Neural cell (in vitro differentiated cells): ENCODE results near the gene C5orf46. TPM values are rescaled to one million over a fixed set of nuclear protein-coding genes. Genes with fewer than 3 reads are reported as not detected.

Experiments
- H2AFZ ChIP-seq: fragments of 200-600, 300-800 bp; sonication (generic), shearing (Covaris generic); 2 replicates; pipeline ENCODE4 v1.6.0; 2014; ENCODE audit warnings: low read depth, mild to moderate bottlenecking, antibody characterized with exemption, low read length, moderate library complexity
- H3F3A ChIP-seq: fragments of 200-600 bp; shearing (Covaris generic); 2 replicates; pipeline ENCODE4 v1.6.1; 2016; ENCODE audit warnings: mild to moderate bottlenecking, moderate library complexity, mixed read lengths, antibody characterized with exemption, low read length; ENCODE audit not compliant: insufficient read depth, poor library complexity, severe bottlenecking
- H3K27ac ChIP-seq: fragments of 200-600, 300-800 bp; sonication (generic), shearing (Covaris generic); 2 replicates; pipeline ENCODE4 v1.5.1; 2014; ENCODE audit warnings: mild to moderate bottlenecking, low read length, moderate library complexity
- H3K27me3 ChIP-seq: fragments of 300-800, 200-600 bp; sonication (generic), shearing (Covaris generic); 2 replicates; pipeline ENCODE4 v1.6.0; 2014; ENCODE audit warnings: mild to moderate bottlenecking, low read depth, low read length, moderate library complexity; ENCODE audit not compliant: insufficient read depth
- H3K36me3 ChIP-seq: fragments of 300-800, 200-600 bp; sonication (generic), shearing (Covaris generic); 2 replicates; pipeline ENCODE4 v1.5.1; 2014; ENCODE audit warnings: mild to moderate bottlenecking, antibody characterized with exemption, low read length, moderate library complexity; ENCODE audit not compliant: insufficient read depth
- H3K4me2 ChIP-seq: fragments of 300-800, 200-600 bp; sonication (generic), shearing (Covaris generic); 2 replicates; pipeline ENCODE4 v1.6.0; 2014; ENCODE audit warnings: mild to moderate bottlenecking, low read length
- H3K4me3 ChIP-seq: fragments of 300-800, 200-600 bp; sonication (generic), shearing (Covaris generic); 2 replicates; pipeline ENCODE4 v1.5.1; 2014; ENCODE audit warnings: mild to moderate bottlenecking, low read length, moderate library complexity
- H3K79me2 ChIP-seq: fragments of 200-600 bp; shearing (Covaris generic); replicated peaks from 2 replicates; pipeline ENCODE4 v1.6.0; 2014; ENCODE audit warnings: mild to moderate bottlenecking, low read length, moderate library complexity; ENCODE audit not compliant: insufficient read depth
- H3K9ac ChIP-seq: fragments of 300-800, 200-600 bp; sonication (generic), shearing (Covaris generic); 2 replicates; pipeline ENCODE4 v1.6.1; 2016; ENCODE audit warnings: mild to moderate bottlenecking, low read length, mixed read lengths
- H3K9me2 ChIP-seq: fragments of 200-600 bp; shearing (Covaris generic); 2 replicates; pipeline ENCODE4 v1.6.1; 2016; ENCODE audit warnings: mild to moderate bottlenecking, low read length, mixed read lengths; ENCODE audit not compliant: insufficient read depth
- H3K9me3 ChIP-seq: fragments of 200-600, 300-800 bp; sonication (generic), shearing (Covaris generic); 2 replicates; pipeline ENCODE4 v1.6.1; 2016; ENCODE audit warnings: mild to moderate bottlenecking, mixed run types, low read length, moderate library complexity, mixed read lengths
- H4K20me1 ChIP-seq: fragments of 200-600 bp; shearing (Covaris generic); 2 replicates; pipeline ENCODE4 v1.6.1; 2016; ENCODE audit warnings: mild to moderate bottlenecking, mixed run types; ENCODE audit not compliant: insufficient read depth
- EP300 ChIP-seq: fragments of 450-650 bp; conservative IDR thresholded peaks from 2 replicates; pipeline ENCODE4 v1.6.1; 2014; ENCODE audit warnings: antibody characterized with exemption, mild to moderate bottlenecking, moderate library complexity; ENCODE audit not compliant: poor library complexity, severe bottlenecking
- EZH2 ChIP-seq: fragments of 200-600, 300-800 bp; shearing (Covaris generic), sonication (generic); IDR thresholded peaks from 2 replicates; pipeline ENCODE4 v1.6.1; 2014; ENCODE audit warnings: antibody characterized with exemption, low read length, borderline replicate concordance, mild to moderate bottlenecking; ENCODE audit not compliant: insufficient read depth, poor library complexity, severe bottlenecking
- MXI1 ChIP-seq: fragments of 450-650 bp; conservative IDR thresholded peaks from 2 replicates; pipeline ENCODE4 v1.6.1; 2014; ENCODE audit warnings: antibody characterized with exemption, mild to moderate bottlenecking; ENCODE audit not compliant: poor library complexity, severe bottlenecking
- POLR2AphosphoS5 ChIP-seq: IDR thresholded peaks from 2 replicates; pipeline ENCODE4 v1.6.1; 2012
- RAD21 ChIP-seq: fragments of 450-650 bp; conservative IDR thresholded peaks from 2 replicates; pipeline ENCODE4 v1.6.1; 2014; ENCODE audit warnings: antibody characterized with exemption, mild to moderate bottlenecking, moderate library complexity
- SMC3 ChIP-seq: fragments of 450-650 bp; conservative IDR thresholded peaks from 2 replicates; pipeline ENCODE4 v1.6.1; 2014; ENCODE audit warnings: antibody characterized with exemption, mild to moderate bottlenecking, moderate library complexity; ENCODE audit not compliant: poor library complexity
- TAF1 ChIP-seq: IDR thresholded peaks from 2 replicates; pipeline ENCODE4 v1.6.1; 2012; ENCODE audit warnings: low read depth
- polyA plus RNA-seq: library from polyadenylated mRNA; depleted of rRNA; stranded (reverse); fragments of >200 nt; gene quantifications from 2 replicates; pipeline ENCODE4 v1.2.3, GENCODE V29; 2014
- TF ChIP-seq, protein P1 (sequence below): fragments of 450-650 bp; IDR thresholded peaks from 2 replicates; pipeline ENCODE4 v1.5.1; 2014; ENCODE audit warnings: antibody characterized with exemption, mild to moderate bottlenecking, moderate library complexity; ENCODE audit not compliant: poor library complexity, severe bottlenecking
- TF ChIP-seq, protein P2 (sequence below): IDR thresholded peaks from 2 replicates; pipeline ENCODE4 v1.6.1; 2012; ENCODE audit warnings: borderline replicate concordance

The C5orf46 gene
- polyA plus RNA-seq, 1 donor from 2014 or later = not detected

DNA sequence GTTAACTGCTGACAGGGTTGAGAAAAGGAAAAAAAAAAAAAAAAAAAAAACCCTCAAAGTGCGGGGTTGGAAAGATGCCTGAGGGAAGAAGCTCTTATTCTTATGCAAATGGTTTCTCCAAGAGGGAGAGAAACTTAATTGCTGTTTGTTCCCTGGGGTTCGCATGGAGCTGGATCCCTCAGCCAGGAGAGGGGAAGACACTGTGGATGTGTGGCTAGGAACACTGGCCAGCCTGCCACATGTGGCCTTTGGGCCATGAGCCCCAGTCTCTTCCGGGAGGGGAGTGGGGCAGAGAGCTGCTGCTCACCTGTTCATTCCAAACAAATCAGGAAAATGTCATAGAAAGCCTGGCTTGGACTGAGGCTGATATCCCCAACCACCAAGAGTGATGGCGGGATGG, 37.2 kb downstream of the C5orf46 start:
- H4K20me1 ChIP-seq = no peaks in the 10 kb centered on the region
- H3K27me3 ChIP-seq = no peaks in the 10 kb centered on the region
- no peaks in the 10 kb centered on the region for H3K9me3 ChIP-seq
- H3K4me2 ChIP-seq = no peak overlapping the region
- H3K4me3 ChIP-seq = no peak overlapping the region
- TF ChIP-seq EZH2 (no peak), TAF1 (no peak), RAD21 (no peak), SMC3 (no peak), POLR2AphosphoS5 (no peak), MXI1 (no peak)
- TF ChIP-seq, protein P1, sequence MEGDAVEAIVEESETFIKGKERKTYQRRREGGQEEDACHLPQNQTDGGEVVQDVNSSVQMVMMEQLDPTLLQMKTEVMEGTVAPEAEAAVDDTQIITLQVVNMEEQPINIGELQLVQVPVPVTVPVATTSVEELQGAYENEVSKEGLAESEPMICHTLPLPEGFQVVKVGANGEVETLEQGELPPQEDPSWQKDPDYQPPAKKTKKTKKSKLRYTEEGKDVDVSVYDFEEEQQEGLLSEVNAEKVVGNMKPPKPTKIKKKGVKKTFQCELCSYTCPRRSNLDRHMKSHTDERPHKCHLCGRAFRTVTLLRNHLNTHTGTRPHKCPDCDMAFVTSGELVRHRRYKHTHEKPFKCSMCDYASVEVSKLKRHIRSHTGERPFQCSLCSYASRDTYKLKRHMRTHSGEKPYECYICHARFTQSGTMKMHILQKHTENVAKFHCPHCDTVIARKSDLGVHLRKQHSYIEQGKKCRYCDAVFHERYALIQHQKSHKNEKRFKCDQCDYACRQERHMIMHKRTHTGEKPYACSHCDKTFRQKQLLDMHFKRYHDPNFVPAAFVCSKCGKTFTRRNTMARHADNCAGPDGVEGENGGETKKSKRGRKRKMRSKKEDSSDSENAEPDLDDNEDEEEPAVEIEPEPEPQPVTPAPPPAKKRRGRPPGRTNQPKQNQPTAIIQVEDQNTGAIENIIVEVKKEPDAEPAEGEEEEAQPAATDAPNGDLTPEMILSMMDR = no peak
- no peaks in the 10 kb centered on the region for H3F3A ChIP-seq
- H3K79me2 ChIP-seq = no peaks in the 10 kb centered on the region
- no peaks in the 10 kb centered on the region for H3K36me3 ChIP-seq
- H2AFZ ChIP-seq = no peak overlapping the region
- H3K9me2 ChIP-seq = no peaks in the 10 kb centered on the region
- H3K9ac ChIP-seq = no peak overlapping the region
- H3K27ac ChIP-seq = no peak overlapping the region

DNA sequence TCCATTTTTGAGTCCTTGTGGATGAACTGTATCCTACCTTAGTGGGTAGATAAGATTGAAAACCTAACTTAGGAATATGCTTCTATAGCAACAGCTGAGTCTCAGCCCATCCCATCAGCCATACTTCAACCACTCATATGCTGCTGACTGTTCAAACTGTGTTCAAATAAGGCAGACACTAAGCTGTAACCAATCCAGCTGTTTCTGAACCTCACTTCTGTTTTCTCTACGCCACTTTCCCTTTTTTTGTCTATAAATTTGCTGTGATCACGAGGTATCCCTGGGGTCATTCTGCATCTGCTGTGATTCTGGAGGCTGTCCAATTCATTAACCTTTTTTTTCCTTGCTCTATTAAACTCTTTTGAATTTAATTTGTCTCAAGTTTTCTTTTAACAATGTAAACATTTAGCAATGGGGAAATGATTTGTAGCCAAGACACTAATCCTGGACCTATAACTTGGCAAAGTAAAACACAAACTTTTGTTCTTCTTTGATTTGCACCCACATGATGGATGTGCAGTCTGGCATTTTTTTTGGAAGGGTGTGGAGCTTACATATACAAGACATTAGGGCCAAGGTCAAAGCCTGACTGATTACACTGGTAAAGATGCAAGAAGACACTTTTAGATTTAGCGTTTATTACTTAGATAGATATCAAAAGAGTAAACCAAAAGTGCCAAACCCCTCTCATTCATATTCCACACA, 42.7 kb downstream of the C5orf46 start:
- TF ChIP-seq RAD21 (no peak), MXI1 (no peak), EP300 (no peak), POLR2AphosphoS5 (no peak), TAF1 (no peak), SMC3 (no peak)
- TF ChIP-seq, protein P2, sequence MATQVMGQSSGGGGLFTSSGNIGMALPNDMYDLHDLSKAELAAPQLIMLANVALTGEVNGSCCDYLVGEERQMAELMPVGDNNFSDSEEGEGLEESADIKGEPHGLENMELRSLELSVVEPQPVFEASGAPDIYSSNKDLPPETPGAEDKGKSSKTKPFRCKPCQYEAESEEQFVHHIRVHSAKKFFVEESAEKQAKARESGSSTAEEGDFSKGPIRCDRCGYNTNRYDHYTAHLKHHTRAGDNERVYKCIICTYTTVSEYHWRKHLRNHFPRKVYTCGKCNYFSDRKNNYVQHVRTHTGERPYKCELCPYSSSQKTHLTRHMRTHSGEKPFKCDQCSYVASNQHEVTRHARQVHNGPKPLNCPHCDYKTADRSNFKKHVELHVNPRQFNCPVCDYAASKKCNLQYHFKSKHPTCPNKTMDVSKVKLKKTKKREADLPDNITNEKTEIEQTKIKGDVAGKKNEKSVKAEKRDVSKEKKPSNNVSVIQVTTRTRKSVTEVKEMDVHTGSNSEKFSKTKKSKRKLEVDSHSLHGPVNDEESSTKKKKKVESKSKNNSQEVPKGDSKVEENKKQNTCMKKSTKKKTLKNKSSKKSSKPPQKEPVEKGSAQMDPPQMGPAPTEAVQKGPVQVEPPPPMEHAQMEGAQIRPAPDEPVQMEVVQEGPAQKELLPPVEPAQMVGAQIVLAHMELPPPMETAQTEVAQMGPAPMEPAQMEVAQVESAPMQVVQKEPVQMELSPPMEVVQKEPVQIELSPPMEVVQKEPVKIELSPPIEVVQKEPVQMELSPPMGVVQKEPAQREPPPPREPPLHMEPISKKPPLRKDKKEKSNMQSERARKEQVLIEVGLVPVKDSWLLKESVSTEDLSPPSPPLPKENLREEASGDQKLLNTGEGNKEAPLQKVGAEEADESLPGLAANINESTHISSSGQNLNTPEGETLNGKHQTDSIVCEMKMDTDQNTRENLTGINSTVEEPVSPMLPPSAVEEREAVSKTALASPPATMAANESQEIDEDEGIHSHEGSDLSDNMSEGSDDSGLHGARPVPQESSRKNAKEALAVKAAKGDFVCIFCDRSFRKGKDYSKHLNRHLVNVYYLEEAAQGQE = no peak
- Histone ChIP-seq H3K9me3 (no peaks in the 10 kb centered on the region), H2AFZ (no peak overlapping the region), H3F3A (no peaks in the 10 kb centered on the region), H3K27ac (no peak overlapping the region), H3K9ac (no peak overlapping the region), H3K4me3 (no peak overlapping the region), H3K9me2 (no peaks in the 10 kb centered on the region), H4K20me1 (no peaks in the 10 kb centered on the region), H3K79me2 (no peaks in the 10 kb centered on the region), H3K36me3 (no peaks in the 10 kb centered on the region), H3K4me2 (no peak overlapping the region), H3K27me3 (no peaks in the 10 kb centered on the region)
